Loucy (cell line): ENCODE measurements around the gene INAFM2.

Experiments
- H2AFZ ChIP-seq: fragments of 200-600 bp; sonication (generic); 2 replicates; pipeline ENCODE4 v1.6.0; 2016; ENCODE audit warnings: antibody characterized with exemption, mild to moderate bottlenecking, low read length, moderate library complexity
- H3F3A ChIP-seq: fragments of 200-600 bp; 2 replicates; pipeline ENCODE4 v1.6.0; 2016; ENCODE audit warnings: antibody characterized with exemption, low read depth, mild to moderate bottlenecking
- H3K27me3 ChIP-seq: fragments of 200-600 bp; sonication (generic); 2 replicates; pipeline ENCODE4 v1.6.1; 2014; ENCODE audit warnings: low read length, mild to moderate bottlenecking; ENCODE audit not compliant: insufficient read depth, poor library complexity, severe bottlenecking
- H3K36me3 ChIP-seq: fragments of 200-600 bp; sonication (generic); 2 replicates; pipeline ENCODE4 v1.6.1; 2016; ENCODE audit warnings: low read length; ENCODE audit not compliant: insufficient read depth
- H3K4me1 ChIP-seq: fragments of 200-600 bp; sonication (generic); 2 replicates; pipeline ENCODE4 v1.5.1; 2014; ENCODE audit warnings: low read length, mild to moderate bottlenecking; ENCODE audit not compliant: insufficient read depth, poor library complexity, severe bottlenecking
- H3K4me2 ChIP-seq: fragments of 200-600 bp; sonication (generic); 2 replicates; pipeline ENCODE4 v1.6.0; 2014; ENCODE audit warnings: antibody characterized with exemption, low read length, low read depth, mild to moderate bottlenecking; ENCODE audit not compliant: poor library complexity, severe bottlenecking
- H3K4me3 ChIP-seq: fragments of 200-600 bp; sonication (generic); 2 replicates; pipeline ENCODE4 v1.5.1; 2014; ENCODE audit warnings: low read length, mild to moderate bottlenecking, mixed read lengths; ENCODE audit not compliant: poor library complexity, severe bottlenecking
- H3K79me2 ChIP-seq: fragments of 200-600 bp; sonication (generic); 2 replicates; pipeline ENCODE4 v1.6.1; 2014; ENCODE audit warnings: low read length; ENCODE audit not compliant: insufficient read depth
- H3K9ac ChIP-seq: fragments of 200-600 bp; sonication (generic); 2 replicates; pipeline ENCODE4 v1.6.0; 2014; ENCODE audit warnings: mild to moderate bottlenecking, low read depth, low read length, moderate library complexity; ENCODE audit not compliant: poor library complexity, severe bottlenecking
- H3K9me2 ChIP-seq: fragments of 200-600 bp; sonication (generic); replicated peaks from 2 replicates; pipeline ENCODE4 v1.6.1; 2016; ENCODE audit warnings: low read depth, low read length, mixed read lengths
- H3K9me3 ChIP-seq: fragments of 200-600 bp; sonication (generic); 2 replicates; pipeline ENCODE4 v1.6.1; 2014; ENCODE audit warnings: mild to moderate bottlenecking, antibody characterized with exemption, low read length, low read depth; ENCODE audit not compliant: insufficient read depth
- H4K20me1 ChIP-seq: fragments of 200-600 bp; sonication (generic); 2 replicates; pipeline ENCODE4 v1.6.0; 2014; ENCODE audit warnings: antibody characterized with exemption, low read length, mild to moderate bottlenecking; ENCODE audit not compliant: insufficient read depth, poor library complexity, severe bottlenecking
- EZH2phosphoT487 ChIP-seq: fragments of 200-600 bp; IDR thresholded peaks from 2 replicates; pipeline ENCODE4 v1.6.1; 2018; ENCODE audit warnings: antibody characterized with exemption, mild to moderate bottlenecking, moderate library complexity, borderline replicate concordance
- TF ChIP-seq, protein P1 (sequence below): fragments of 200-600 bp; sonication (generic); conservative IDR thresholded peaks from 2 replicates; pipeline ENCODE4 v1.5.1; 2014; ENCODE audit warnings: mild to moderate bottlenecking, antibody characterized with exemption, low read length

INAFM2 gene

DNA sequence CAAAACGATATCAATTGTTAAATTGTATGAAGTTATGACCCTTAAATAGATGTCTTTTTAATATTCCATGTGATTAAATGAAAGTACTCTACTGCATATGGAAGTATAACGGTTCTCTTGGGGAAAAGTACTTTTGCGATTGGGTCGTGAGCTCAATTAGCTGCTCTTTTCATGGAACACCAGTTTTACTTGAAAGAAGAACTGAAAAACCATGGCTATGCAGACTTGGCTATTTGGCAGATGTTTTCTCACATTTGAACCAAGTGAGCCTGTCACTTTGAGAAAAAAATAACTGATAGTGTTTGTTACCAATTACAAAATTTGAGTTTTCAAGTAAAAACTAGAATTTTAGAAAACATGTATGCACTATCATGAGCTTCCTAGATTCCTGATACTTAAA is 5.9 kb upstream of the INAFM2 start:
- Histone ChIP-seq H3K9me2 (no peaks in the 10 kb centered on the region), H3K27me3 (no peaks in the 10 kb centered on the region), H3K4me2 (no peak overlapping the region), H3K79me2 (no peaks in the 10 kb centered on the region), H3K4me3 (no peak overlapping the region), H3K9ac (no peak overlapping the region), H3F3A (no peaks in the 10 kb centered on the region), H2AFZ (no peak overlapping the region), H3K4me1 (peaks cover 22% of the 10 kb centered on the region), H3K9me3 (no peaks in the 10 kb centered on the region), H4K20me1 (no peaks in the 10 kb centered on the region), H3K36me3 (no peaks in the 10 kb centered on the region)
- TF ChIP-seq EZH2phosphoT487, result no peak
- TF ChIP-seq, protein P1, sequence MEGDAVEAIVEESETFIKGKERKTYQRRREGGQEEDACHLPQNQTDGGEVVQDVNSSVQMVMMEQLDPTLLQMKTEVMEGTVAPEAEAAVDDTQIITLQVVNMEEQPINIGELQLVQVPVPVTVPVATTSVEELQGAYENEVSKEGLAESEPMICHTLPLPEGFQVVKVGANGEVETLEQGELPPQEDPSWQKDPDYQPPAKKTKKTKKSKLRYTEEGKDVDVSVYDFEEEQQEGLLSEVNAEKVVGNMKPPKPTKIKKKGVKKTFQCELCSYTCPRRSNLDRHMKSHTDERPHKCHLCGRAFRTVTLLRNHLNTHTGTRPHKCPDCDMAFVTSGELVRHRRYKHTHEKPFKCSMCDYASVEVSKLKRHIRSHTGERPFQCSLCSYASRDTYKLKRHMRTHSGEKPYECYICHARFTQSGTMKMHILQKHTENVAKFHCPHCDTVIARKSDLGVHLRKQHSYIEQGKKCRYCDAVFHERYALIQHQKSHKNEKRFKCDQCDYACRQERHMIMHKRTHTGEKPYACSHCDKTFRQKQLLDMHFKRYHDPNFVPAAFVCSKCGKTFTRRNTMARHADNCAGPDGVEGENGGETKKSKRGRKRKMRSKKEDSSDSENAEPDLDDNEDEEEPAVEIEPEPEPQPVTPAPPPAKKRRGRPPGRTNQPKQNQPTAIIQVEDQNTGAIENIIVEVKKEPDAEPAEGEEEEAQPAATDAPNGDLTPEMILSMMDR, result no peak

DNA sequence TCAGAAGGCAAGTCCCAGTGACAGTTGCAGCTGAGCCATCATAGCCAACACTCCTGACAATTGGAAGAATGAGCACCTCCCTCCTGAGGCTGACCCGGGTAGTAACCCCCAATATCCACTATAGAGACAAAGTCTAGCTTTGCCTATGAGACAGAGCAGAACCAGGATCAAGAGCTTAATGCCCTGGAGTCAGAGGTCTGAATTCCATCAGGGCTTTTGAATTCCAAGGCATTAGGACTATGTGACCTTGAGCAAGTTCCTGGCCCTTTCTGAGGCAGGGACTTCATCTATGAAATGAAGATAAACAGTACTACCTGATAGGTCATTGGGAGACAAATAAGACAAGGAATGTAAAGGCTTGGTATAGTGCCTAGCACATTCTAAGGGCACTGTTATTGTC is 3.1 kb upstream of the INAFM2 start:
- no peak overlapping the region for H2AFZ ChIP-seq
- no peaks in the 10 kb centered on the region for H3F3A ChIP-seq
- peaks cover 9% of the 10 kb centered on the region for H4K20me1 ChIP-seq
- no peaks in the 10 kb centered on the region for H3K27me3 ChIP-seq
- no peaks in the 10 kb centered on the region for H3K9me3 ChIP-seq
- no peak overlapping the region for H3K9ac ChIP-seq
- H3K4me3 ChIP-seq, result no peak overlapping the region
- H3K4me2 ChIP-seq, result no peak overlapping the region
- peaks cover 7% of the 10 kb centered on the region for H3K4me1 ChIP-seq
- no peak for TF ChIP-seq EZH2phosphoT487
- TF ChIP-seq, protein P1, result no peak
- H3K9me2 ChIP-seq, result no peaks in the 10 kb centered on the region
- no peaks in the 10 kb centered on the region for H3K36me3 ChIP-seq
- peaks cover 17% of the 10 kb centered on the region for H3K79me2 ChIP-seq

DNA sequence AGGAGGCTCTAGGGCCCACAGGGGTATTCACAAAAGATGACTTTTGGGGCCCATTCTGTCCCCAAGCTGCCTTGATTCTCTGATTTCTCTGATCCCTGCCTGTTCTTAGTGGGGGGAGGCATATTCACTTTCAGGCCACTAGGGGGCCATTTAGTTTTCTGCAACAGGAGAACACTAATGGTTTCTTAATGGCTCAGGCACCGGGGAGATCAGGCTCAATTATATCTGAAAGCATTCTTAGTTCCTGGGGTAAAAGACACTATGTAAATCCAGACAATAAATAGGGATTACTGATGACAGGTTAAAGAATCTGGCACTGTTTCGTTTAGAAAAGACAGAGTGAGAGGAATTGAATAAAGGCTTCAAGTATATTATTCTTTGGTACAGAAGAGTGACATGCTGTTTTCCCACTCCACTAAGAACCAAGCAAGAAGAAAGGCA is 2.5 kb upstream of the INAFM2 start:
- H3K9ac ChIP-seq, result no peak overlapping the region
- H3K36me3 ChIP-seq, result no peaks in the 10 kb centered on the region
- TF ChIP-seq, protein P1, result peak; percentile 93
- TF ChIP-seq EZH2phosphoT487, result no peak
- H3K79me2 ChIP-seq, result peaks cover 22% of the 10 kb centered on the region
- H3K27me3 ChIP-seq, result no peaks in the 10 kb centered on the region
- H2AFZ ChIP-seq, result no peak overlapping the region
- H3K9me3 ChIP-seq, result no peaks in the 10 kb centered on the region
- peaks cover 13% of the 10 kb centered on the region for H3K4me1 ChIP-seq
- H3K9me2 ChIP-seq, result no peaks in the 10 kb centered on the region
- no peaks in the 10 kb centered on the region for H3F3A ChIP-seq
- no peak overlapping the region for H3K4me2 ChIP-seq
- peaks cover 13% of the 10 kb centered on the region for H4K20me1 ChIP-seq
- H3K4me3 ChIP-seq, result no peak overlapping the region
